ENCODE data around the gene GBGT1. TPM values are rescaled to one million over a fixed set of nuclear protein-coding genes. Genes with fewer than 3 reads are reported as not detected.

GBGT1 gene
- total RNA-seq, 6 donors from 2014 or later = 9.1 to 71.2 (median 36.0) TPM

DNA sequence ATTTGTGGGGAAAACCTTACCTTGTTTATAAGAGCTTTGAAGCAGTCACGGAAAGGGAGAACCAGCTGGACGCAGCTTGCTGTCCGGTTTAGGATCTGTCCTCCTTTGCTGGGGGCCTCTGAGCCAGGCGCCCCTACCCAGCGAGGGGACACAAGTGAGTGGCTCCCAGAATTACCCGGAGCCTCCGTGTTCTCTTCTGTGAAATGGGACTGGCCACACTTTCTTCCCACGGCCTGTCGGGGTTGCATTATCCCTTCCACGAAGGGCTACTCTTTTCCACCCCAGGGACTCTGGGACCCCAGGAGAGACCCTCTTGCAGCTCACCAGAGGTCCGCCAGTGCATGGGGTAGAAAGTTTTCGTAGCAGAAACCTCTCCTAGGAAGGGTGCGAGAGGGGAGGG is 477 bp upstream of the GBGT1 start:
- TF ChIP-seq, protein P1, sequence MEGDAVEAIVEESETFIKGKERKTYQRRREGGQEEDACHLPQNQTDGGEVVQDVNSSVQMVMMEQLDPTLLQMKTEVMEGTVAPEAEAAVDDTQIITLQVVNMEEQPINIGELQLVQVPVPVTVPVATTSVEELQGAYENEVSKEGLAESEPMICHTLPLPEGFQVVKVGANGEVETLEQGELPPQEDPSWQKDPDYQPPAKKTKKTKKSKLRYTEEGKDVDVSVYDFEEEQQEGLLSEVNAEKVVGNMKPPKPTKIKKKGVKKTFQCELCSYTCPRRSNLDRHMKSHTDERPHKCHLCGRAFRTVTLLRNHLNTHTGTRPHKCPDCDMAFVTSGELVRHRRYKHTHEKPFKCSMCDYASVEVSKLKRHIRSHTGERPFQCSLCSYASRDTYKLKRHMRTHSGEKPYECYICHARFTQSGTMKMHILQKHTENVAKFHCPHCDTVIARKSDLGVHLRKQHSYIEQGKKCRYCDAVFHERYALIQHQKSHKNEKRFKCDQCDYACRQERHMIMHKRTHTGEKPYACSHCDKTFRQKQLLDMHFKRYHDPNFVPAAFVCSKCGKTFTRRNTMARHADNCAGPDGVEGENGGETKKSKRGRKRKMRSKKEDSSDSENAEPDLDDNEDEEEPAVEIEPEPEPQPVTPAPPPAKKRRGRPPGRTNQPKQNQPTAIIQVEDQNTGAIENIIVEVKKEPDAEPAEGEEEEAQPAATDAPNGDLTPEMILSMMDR (IDR thresholded peaks at IDR 0.05) = no peak
- no peak for TF ChIP-seq POLR2A (IDR thresholded peaks at IDR 0.05)
- TF ChIP-seq EP300 (IDR thresholded peaks at IDR 0.05) = no peak
- no peak for TF ChIP-seq POLR2AphosphoS5 (IDR thresholded peaks at IDR 0.05)
- Histone ChIP-seq H3K27me3 (no peaks in the 10 kb centered on the region), H3K4me3 (peak overlapping the region in 3 of 4 donors; percentile 52 to 69 (median 67)), H3K36me3 (peaks cover 0 to 3% (median 0%) of the 10 kb centered on the region in 4 donors), H3K4me1 (peaks cover 21 to 32% (median 26%) of the 10 kb centered on the region in 4 donors), H3K9me3 (no peaks in the 10 kb centered on the region), H3K27ac (peak overlapping the region in 3 of 4 donors; percentile 82 to 88 (median 86))
- whole genome bisulfite sequencing, 2 donors = 75 to 78% methylated on average over 13 of the region's 13 CpGs
- ATAC-seq (ENCODE audit: low FRiP score in 2 of 2) (no peak), DNase-seq (no peak)

DNA sequence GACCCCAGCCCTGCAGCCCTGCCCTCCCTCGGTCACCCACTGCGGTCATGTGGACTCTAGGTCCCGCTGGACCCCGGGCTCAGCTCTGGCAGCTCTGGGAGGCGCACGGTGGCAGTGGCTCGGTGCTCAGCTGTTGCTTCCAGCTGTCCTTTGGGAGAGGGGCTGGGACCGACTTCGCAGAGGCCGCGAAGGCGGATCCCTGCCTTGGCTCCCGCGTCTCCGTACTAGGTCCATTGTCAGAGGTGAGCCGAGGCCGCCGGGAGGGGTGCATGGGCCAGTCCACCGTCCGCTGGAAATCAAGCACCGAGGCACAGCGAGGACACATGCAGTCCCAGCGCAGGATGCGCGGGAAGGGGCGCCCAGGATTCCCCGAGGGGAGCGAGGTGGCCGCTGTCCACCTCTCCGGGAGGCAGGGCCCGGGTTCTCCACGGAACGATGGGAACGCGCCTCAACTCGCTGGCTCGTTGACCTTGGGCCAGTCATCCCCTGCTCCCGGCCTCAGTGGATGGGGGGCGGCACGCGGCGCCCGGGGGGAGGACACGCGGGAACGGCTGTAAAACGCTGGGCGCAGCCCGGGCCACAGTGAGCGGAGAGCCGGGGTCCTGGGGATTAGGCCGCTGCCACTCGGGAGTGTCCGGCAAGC is 732 bp downstream of the GBGT1 start:
- Histone ChIP-seq H3K4me1 (peaks cover 21 to 32% (median 26%) of the 10 kb centered on the region in 4 donors), H3K4me3 (peak overlapping the region; percentile 52 to 77 (median 68)), H3K36me3 (peaks cover 0 to 3% (median 0%) of the 10 kb centered on the region in 4 donors), H3K9me3 (no peaks in the 10 kb centered on the region), H3K27me3 (no peaks in the 10 kb centered on the region), H3K27ac (peak overlapping the region; percentile 36 to 88 (median 84))
- 41 to 55% methylated on average over 8 to 54 of the region's 54 CpGs for WGBS, 2 donors
- ATAC-seq (ENCODE audit: low FRiP score in 2 of 2) (peak in 1 of 2 donors; percentile 20), DNase-seq (peak in 1 of 2 donors; percentile 85)
- TF ChIP-seq, protein P1 (IDR thresholded peaks at IDR 0.05) = no peak
- TF ChIP-seq POLR2AphosphoS5 (IDR thresholded peaks at IDR 0.05) = no peak
- no peak for TF ChIP-seq POLR2A (IDR thresholded peaks at IDR 0.05)
- TF ChIP-seq EP300 (IDR thresholded peaks at IDR 0.05) = no peak

DNA sequence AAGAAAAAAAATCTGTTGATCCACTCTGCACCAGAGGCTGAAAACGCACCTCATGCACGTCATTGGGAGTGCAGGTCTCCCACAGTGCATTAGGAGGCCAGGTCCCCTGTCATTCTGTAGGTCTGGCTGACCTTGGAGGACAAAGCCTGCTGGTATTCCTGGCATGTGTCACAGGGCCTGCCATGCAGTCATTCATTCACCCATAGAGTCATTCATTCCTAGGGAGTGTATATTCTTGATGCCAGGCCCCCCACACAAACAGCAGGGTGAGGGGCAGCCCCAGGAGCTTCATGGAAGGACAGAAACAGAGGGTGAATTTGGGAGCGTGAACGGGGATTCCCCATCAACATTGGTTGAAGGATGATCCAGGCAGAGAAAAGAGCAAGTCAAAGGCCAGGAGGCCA is 2.2 kb downstream of the GBGT1 start:
- ATAC-seq (ENCODE audit: low FRiP score in 2 of 2) (no peak), DNase-seq (no peak)
- Histone ChIP-seq H3K36me3 (peaks cover 0 to 3% (median 0%) of the 10 kb centered on the region in 4 donors), H3K4me1 (peaks cover 21 to 32% (median 26%) of the 10 kb centered on the region in 4 donors), H3K27ac (peak overlapping the region in 1 of 4 donors; percentile 31), H3K9me3 (no peaks in the 10 kb centered on the region), H3K27me3 (no peaks in the 10 kb centered on the region), H3K4me3 (no peak overlapping the region)
- TF ChIP-seq EP300 (IDR thresholded peaks at IDR 0.05) (no peak), POLR2AphosphoS5 (IDR thresholded peaks at IDR 0.05) (no peak), POLR2A (IDR thresholded peaks at IDR 0.05) (no peak)
- TF ChIP-seq, protein P1 (IDR thresholded peaks at IDR 0.05) = no peak
- WGBS, 2 donors = 83 to 86% methylated on average over 4 of the region's 4 CpGs

DNA sequence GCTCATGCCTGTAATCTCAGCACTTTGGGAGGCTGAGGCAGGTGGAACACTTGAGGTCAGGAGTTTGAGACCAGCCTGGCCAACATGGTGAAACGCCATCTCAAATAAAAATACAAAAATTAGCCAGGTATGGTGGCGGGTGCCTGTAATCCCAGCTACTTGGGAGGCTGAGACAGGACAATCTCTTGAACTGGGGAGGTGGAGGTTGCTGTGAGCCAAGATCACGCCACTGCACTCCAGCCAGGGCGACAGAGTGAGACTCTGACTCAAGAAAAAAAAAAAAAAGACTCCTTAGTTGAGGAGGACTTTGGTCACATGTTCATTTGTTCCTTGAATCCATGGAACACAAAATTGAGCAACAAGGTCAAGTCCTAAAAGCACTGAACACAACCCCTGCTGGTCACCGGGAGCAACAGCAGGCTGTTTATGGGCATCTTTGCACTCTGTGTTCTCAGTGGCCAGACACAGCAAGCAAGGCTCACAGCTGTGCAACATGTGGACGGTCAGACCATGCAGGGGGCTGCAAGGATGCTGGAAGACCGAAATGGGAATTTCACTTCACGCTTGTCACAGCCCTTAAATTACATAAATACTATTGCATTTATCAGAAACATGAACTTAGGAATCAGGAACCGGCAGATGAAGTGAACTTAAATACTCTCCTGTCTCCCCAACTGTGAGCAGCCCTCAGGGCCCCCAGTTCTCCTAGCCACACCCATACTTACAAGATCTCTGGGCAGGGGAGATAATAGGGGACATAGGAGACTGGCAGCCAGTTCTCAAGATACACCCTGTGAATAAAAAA is 2.8 kb downstream of the GBGT1 start:
- H3K36me3 ChIP-seq = peaks cover 0 to 3% (median 0%) of the 10 kb centered on the region in 4 donors
- peak; percentile 88 to 89 for ATAC-seq (ENCODE audit: low FRiP score in 2 of 2)
- H3K27ac ChIP-seq = peak overlapping the region in 3 of 4 donors; percentile 5 to 63 (median 63)
- H3K9me3 ChIP-seq = no peaks in the 10 kb centered on the region
- peaks cover 21 to 32% (median 26%) of the 10 kb centered on the region in 4 donors for H3K4me1 ChIP-seq
- peak in 1 of 2 donors; percentile 84 for DNase-seq
- 56 to 61% methylated on average over 9 of the region's 9 CpGs for WGBS, 2 donors
- TF ChIP-seq POLR2A (IDR thresholded peaks at IDR 0.05) (peak in 1 of 4 donors; percentile 9), POLR2AphosphoS5 (IDR thresholded peaks at IDR 0.05) (peak; percentile 44 to 58), EP300 (IDR thresholded peaks at IDR 0.05) (peak in 1 of 4 donors; percentile 69)
- TF ChIP-seq, protein P1 (IDR thresholded peaks at IDR 0.05) = peak; percentile 73 to 86 (median 80)
- no peaks in the 10 kb centered on the region for H3K27me3 ChIP-seq
- H3K4me3 ChIP-seq = no peak overlapping the region
